ENCODE results near the gene ERN1. TPM values are rescaled to one million over a fixed set of nuclear protein-coding genes. Genes with fewer than 3 reads are reported as not detected.

ERN1 gene
- polyA plus RNA-seq, 1 experiment: 8.6 TPM

DNA sequence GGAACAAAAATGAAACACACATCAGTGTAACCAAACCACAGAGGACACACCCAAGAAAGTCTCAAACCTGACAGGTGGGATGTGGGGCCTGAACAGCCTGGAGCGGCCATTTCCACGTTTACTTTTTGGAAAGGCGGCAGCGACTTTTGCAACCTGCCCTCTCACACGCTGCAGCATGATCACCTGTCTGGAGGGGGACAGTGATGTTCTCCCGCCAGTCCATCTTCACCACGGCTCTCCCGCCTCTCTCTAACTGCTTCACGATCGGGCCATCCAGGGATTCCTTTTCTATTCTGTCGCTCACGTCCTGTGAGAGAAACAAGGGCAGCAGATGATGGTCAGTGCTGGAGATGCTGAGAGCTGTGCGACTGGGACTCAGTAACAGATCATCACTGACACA, 84.8 kb downstream of the ERN1 start:
- H3K36me3 ChIP-seq (ENCODE audit: control insufficient read depth, insufficient read depth, low read length): peaks cover 33% of the 10 kb centered on the region
- CTCF ChIA-PET: interaction anchor here (0.9 to 2.9 kb wide), 4 partner anchors 16 to 126 kb away, joined by 3 to 19 read pairs (median 6); no protein-coding TSS in a partner anchor
- no peak for DNase-seq (ENCODE audit: low read depth)
- POLR2A ChIA-PET: no interaction called here
- no peak overlapping the region for H3K4me3 ChIP-seq (ENCODE audit: low read depth, low read length)
- no peaks in the 10 kb centered on the region for H3K27me3 ChIP-seq (ENCODE audit: control insufficient read depth, insufficient read depth, low read length)
- TF ChIP-seq, protein P1, sequence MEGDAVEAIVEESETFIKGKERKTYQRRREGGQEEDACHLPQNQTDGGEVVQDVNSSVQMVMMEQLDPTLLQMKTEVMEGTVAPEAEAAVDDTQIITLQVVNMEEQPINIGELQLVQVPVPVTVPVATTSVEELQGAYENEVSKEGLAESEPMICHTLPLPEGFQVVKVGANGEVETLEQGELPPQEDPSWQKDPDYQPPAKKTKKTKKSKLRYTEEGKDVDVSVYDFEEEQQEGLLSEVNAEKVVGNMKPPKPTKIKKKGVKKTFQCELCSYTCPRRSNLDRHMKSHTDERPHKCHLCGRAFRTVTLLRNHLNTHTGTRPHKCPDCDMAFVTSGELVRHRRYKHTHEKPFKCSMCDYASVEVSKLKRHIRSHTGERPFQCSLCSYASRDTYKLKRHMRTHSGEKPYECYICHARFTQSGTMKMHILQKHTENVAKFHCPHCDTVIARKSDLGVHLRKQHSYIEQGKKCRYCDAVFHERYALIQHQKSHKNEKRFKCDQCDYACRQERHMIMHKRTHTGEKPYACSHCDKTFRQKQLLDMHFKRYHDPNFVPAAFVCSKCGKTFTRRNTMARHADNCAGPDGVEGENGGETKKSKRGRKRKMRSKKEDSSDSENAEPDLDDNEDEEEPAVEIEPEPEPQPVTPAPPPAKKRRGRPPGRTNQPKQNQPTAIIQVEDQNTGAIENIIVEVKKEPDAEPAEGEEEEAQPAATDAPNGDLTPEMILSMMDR (IDR thresholded peaks at IDR 0.05; ENCODE audit: insufficient read depth, low read depth, low read length): no peak

DNA sequence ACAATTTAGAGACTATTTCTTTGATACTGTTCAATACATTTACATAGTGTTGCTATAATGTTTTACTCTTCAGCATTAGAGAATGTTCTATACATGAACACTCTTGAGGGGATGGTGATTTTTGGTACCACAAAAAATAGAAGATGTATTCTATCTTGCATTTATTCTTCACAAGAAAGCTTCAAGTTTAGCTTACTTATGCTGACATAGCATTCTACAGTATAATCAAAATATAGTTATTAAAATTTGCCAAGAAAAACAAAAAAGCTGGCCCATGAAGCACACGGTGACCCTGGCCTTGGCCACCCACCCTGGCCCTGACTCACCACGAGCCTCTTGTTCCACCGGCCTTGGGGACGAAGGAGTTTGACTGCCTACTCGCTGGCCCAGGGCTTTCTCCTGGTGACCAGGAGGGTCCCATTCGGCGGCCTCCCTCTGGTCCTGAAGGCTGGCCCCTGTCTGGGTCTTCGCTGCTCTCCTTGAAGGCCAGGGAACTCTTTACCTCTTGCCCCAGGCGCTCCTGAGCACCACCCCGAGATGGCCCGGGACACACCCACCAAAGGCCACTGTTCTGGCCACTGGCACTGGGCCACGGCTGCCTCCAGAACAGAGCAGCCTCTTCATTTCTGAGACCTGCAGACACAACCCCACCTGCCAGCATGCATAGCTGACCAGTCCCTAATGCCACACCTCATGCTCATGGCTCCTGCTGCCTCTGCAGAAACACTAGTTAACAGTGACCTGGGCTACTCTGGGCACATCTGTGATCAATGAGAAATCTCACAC, 87.1 kb downstream of the ERN1 start:
- TF ChIP-seq, protein P1 (IDR thresholded peaks at IDR 0.05; ENCODE audit: insufficient read depth, low read depth, low read length): no peak
- no peak for DNase-seq (ENCODE audit: low read depth)
- CTCF ChIA-PET: interaction anchor here (0.7 to 3.2 kb wide), 6 partner anchors 14 to 153 kb away, joined by 3 to 18 read pairs (median 7); partner anchors contain the start of gene GH1
- Histone ChIP-seq H3K4me3 (ENCODE audit: low read depth, low read length) (no peak overlapping the region), H3K27me3 (ENCODE audit: control insufficient read depth, insufficient read depth, low read length) (no peaks in the 10 kb centered on the region), H3K36me3 (ENCODE audit: control insufficient read depth, insufficient read depth, low read length) (peaks cover 32% of the 10 kb centered on the region)
- POLR2A ChIA-PET: no interaction called here

DNA sequence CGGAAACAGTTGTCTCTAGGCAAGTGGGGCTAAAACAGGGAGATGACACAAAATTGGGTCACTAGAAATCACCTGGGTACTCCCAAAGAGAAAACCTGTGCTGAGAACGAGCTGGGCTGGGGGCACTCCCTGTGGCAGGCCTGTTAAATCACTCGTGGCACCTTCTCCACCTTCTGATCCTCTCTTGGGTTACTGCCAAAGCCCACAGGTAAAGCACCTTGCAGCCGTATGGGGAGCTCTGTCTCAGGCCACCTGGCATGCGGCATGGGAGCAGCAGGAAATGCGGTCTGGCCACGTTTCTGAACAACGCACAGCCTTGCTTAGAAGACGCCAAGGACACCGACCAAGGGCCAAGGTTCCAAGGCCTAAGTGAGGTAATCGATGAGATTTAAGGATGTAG, 88.0 kb downstream of the ERN1 start:
- ChIA-PET CTCF (interaction anchor here (0.7 to 3.2 kb wide), 5 partner anchors 13 to 123 kb away, joined by 3 to 18 read pairs (median 9); partner anchors contain the start of gene GH1), POLR2A (no interaction called here)

DNA sequence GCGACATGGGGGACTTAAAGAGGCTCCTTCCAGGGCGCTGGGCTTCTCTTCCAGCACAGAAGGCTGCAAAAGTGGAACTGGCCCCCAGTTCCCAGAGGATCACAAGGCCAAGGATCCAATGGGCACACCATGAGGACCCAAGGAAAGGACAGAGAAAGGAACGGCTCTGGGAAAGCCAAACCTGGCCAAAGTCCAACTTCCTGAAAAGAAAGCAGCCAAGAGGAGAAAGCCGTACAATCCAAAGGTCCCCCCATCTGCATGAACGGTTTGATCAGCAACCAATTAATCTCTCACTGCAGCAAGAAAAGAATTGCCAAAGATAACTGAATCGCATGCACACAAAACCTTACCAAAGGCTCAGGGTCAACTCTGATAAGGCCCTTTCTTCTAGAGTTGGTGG, 89.7 kb downstream of the ERN1 start:
- no peak for DNase-seq (ENCODE audit: low read depth)
- Histone ChIP-seq H3K36me3 (ENCODE audit: control insufficient read depth, insufficient read depth, low read length) (peaks cover 28% of the 10 kb centered on the region), H3K27me3 (ENCODE audit: control insufficient read depth, insufficient read depth, low read length) (no peaks in the 10 kb centered on the region), H3K4me3 (ENCODE audit: low read depth, low read length) (no peak overlapping the region)
- ChIA-PET POLR2A (no interaction called here), CTCF (no interaction called here)
- TF ChIP-seq, protein P1 (IDR thresholded peaks at IDR 0.05; ENCODE audit: insufficient read depth, low read depth, low read length): no peak

More for the DNA sequence above, 88.0 kb downstream of the ERN1 start:
- DNase-seq (ENCODE audit: low read depth): no peak
- H3K27me3 ChIP-seq (ENCODE audit: control insufficient read depth, insufficient read depth, low read length): no peaks in the 10 kb centered on the region
- H3K4me3 ChIP-seq (ENCODE audit: low read depth, low read length): no peak overlapping the region
- TF ChIP-seq, protein P1 (IDR thresholded peaks at IDR 0.05; ENCODE audit: insufficient read depth, low read depth, low read length): no peak
- H3K36me3 ChIP-seq (ENCODE audit: control insufficient read depth, insufficient read depth, low read length): peaks cover 35% of the 10 kb centered on the region

DNA sequence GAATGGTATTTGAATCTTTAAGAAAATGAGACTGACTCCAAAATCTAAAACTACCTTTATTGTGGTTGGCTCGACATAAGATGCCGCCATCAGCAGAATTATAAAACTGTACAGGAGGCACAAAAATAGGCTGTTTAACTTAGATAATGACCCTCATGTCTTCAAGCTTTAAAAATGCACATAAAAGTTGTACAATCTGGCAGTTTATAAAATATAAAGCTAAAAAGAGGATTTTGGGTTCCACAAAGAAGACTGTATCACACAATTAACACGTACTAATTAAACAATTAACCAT, 90.9 kb downstream of the ERN1 start:
- no peak overlapping the region for H3K4me3 ChIP-seq (ENCODE audit: low read depth, low read length)
- DNase-seq (ENCODE audit: low read depth): no peak
- CTCF ChIA-PET: interaction anchor here (0.7 to 2.4 kb wide), 3 partner anchors 10 to 379 kb away, joined by 3 to 15 read pairs (median 3); no protein-coding TSS in a partner anchor
- peaks cover 19% of the 10 kb centered on the region for H3K36me3 ChIP-seq (ENCODE audit: control insufficient read depth, insufficient read depth, low read length)
- no peaks in the 10 kb centered on the region for H3K27me3 ChIP-seq (ENCODE audit: control insufficient read depth, insufficient read depth, low read length)
- TF ChIP-seq, protein P1 (IDR thresholded peaks at IDR 0.05; ENCODE audit: insufficient read depth, low read depth, low read length): no peak
- POLR2A ChIA-PET: no interaction called here
